Lower lobe of right lung (tissue), 2 donors: ENCODE data around the gene CPNE1. TPM values are rescaled to one million over a fixed set of nuclear protein-coding genes. Genes with fewer than 3 reads are reported as not detected.

Source experiments
- ATAC-seq, 2 donors: fragments of 200-7000 bp; cut with Tn5 transposase; one replicate each; pipeline ENCODE4 v1.9.1; 2020 to 2022; ENCODE audit warnings: mild to moderate bottlenecking in 2 of 2, moderate library complexity in 2 of 2
- DNase-seq: peaks from one replicate; pipeline ENCODE4 v3.0.0-alpha.2; 2020
- H3K27ac ChIP-seq: fragments of 200-600 bp; one replicate; pipeline ENCODE4 v1.8.0; 2022
- H3K27me3 ChIP-seq: fragments of 200-600 bp; one replicate; pipeline ENCODE4 v1.8.0; 2022; ENCODE audit warnings: low read depth
- H3K36me3 ChIP-seq: fragments of 200-600 bp; one replicate; pipeline ENCODE4 v1.8.0; 2022; ENCODE audit warnings: mild to moderate bottlenecking
- H3K4me1 ChIP-seq: fragments of 200-600 bp; one replicate; pipeline ENCODE4 v1.8.0; 2022
- H3K4me3 ChIP-seq: fragments of 200-600 bp; one replicate; pipeline ENCODE4 v1.8.0; 2022; ENCODE audit warnings: mild to moderate bottlenecking
- H3K9me3 ChIP-seq: fragments of 200-600 bp; one replicate; pipeline ENCODE4 v1.8.0; 2022
- CTCF ChIP-seq: fragments of 200-600 bp; IDR thresholded peaks from one replicate; pipeline ENCODE4 v1.8.0; 2022; ENCODE audit warnings: antibody characterized with exemption, mild to moderate bottlenecking
- intact Hi-C: fragments of 100-400 bp; cut with DNase I; formaldehyde crosslinking; loops from one replicate; pipeline ENCODE4 v1.11.0; 2022
- total RNA-seq: library from RNA; stranded (reverse); fragmentation: NEBNext Ultra II Directional; extraction: Animal tissue kit (Norgen Biotek cat#: 25700); gene quantifications from one replicate; pipeline ENCODE4 v1.2.1, GENCODE V29; 2021
- donor health status: DM: no; HTN: yes; CAD: no; lungs with severe emphysema.

The CPNE1 gene
- total RNA-seq, 1 donor from 2014 or later, result 154 TPM

- H3K4me3 ChIP-seq, result no peak overlapping the region
- no peak for DNase-seq
- intact Hi-C loops, result no loop called here
- ATAC-seq, result no peak
- no peaks in the 10 kb centered on the region for H3K27me3 ChIP-seq
- H3K36me3 ChIP-seq, result peaks cover 65% of the 10 kb centered on the region
- TF ChIP-seq CTCF, result no peak
- H3K9me3 ChIP-seq, result no peaks in the 10 kb centered on the region
- H3K27ac ChIP-seq, result no peak overlapping the region
- H3K4me1 ChIP-seq, result peaks cover 19% of the 10 kb centered on the region
Measured at GRCh38 chr20:35702824-35703695, 38.4 kb upstream of the CPNE1 start.

- Histone ChIP-seq H3K9me3 (no peaks in the 10 kb centered on the region), H3K27ac (no peak overlapping the region), H3K36me3 (peaks cover 57% of the 10 kb centered on the region), H3K4me1 (peaks cover 28% of the 10 kb centered on the region), H3K4me3 (no peak overlapping the region), H3K27me3 (no peaks in the 10 kb centered on the region)
- no peak for TF ChIP-seq CTCF
- DNase-seq (no peak), ATAC-seq (no peak)
- intact Hi-C loops, result no loop called here
Measured at GRCh38 chr20:35702051-35702823, 37.5 kb upstream of the CPNE1 start.

- no peak overlapping the region for H3K27ac ChIP-seq
- no peaks in the 10 kb centered on the region for H3K9me3 ChIP-seq
- no peak for TF ChIP-seq CTCF
- DNase-seq (no peak), ATAC-seq (no peak)
- H3K36me3 ChIP-seq, result peaks cover 52% of the 10 kb centered on the region
- no peak overlapping the region for H3K4me3 ChIP-seq
- no peaks in the 10 kb centered on the region for H3K27me3 ChIP-seq
- H3K4me1 ChIP-seq, result peaks cover 28% of the 10 kb centered on the region
- intact Hi-C loops, result no loop called here
Measured at GRCh38 chr20:35700625-35701148, 36.0 kb upstream of the CPNE1 start.

- DNase-seq, result no peak
- Histone ChIP-seq H3K36me3 (peaks cover 52% of the 10 kb centered on the region), H3K4me1 (peaks cover 28% of the 10 kb centered on the region), H3K27ac (peak overlapping the region; percentile 93), H3K9me3 (no peaks in the 10 kb centered on the region), H3K4me3 (peak overlapping the region; percentile 82), H3K27me3 (no peaks in the 10 kb centered on the region)
- TF ChIP-seq CTCF, result no peak
- no peak for ATAC-seq
- intact Hi-C loops, result no loop called here
Measured at GRCh38 chr20:35699957-35700624, 35.4 kb upstream of the CPNE1 start.
